ENCODE data around the gene PPP1CC.

PPP1CC gene

DNA sequence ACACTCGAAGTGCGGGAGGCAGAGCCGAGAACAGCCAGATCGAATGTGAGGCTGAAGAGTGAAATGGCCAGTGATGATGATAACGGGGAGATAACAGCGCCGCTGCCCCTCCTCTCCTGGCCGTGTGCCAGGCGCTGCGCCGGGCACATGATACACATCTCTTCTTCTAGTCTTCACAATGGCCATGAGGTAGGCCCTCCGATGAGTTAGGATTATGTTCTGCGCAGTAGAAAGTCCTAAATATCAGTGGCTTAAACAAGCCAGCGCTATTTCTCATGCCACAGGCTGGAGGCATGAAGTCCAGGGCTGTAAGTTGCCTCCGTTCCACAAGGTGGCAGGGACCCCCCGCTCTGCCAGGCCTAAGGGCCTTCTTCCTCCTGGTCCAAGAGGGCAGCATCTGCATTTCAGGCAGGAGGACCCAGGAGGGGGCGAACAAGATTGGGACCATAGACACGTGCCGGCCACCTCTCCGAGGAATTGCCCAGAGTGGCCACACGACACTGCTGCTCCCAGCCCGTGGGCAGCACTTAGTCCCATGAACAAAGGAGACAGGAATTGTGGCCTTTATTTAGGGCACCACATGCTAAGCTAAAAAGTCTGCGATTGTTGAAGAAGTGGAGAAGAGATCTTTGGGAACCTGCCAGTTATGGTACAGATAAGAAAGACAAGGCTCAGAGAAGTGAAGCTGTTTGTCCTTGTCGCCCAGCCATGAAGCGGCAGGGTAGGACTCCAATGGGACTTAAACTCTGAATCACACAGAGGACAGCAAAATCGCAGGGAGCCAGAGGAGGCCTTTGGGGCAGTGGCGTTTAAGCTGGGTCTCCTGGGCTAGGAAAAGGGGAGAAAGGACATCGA, 42.9 kb downstream of the PPP1CC start:
- Histone ChIP-seq H3K79me2 (ENCODE audit: insufficient read depth, low read depth) (no peaks in the 10 kb centered on the region), H3K4me3 (IDR thresholded peaks at IDR 0.05; ENCODE audit: insufficient read depth, low read depth, low read length) (no peak overlapping the region), H3K4me1 (ENCODE audit: low read depth, poor library complexity, severe bottlenecking) (peaks cover 4% of the 10 kb centered on the region), H4K20me1 (ENCODE audit: insufficient read depth) (no peaks in the 10 kb centered on the region), H3K36me3 (ENCODE audit: insufficient read depth) (no peaks in the 10 kb centered on the region), H3K9ac (no peak overlapping the region), H3K27ac (no peak overlapping the region), H2AFZ (ENCODE audit: low read depth) (no peak overlapping the region), H3K4me2 (no peak overlapping the region), H3K27me3 (ENCODE audit: insufficient read depth, low read depth) (no peaks in the 10 kb centered on the region)
- TF ChIP-seq, protein P1, sequence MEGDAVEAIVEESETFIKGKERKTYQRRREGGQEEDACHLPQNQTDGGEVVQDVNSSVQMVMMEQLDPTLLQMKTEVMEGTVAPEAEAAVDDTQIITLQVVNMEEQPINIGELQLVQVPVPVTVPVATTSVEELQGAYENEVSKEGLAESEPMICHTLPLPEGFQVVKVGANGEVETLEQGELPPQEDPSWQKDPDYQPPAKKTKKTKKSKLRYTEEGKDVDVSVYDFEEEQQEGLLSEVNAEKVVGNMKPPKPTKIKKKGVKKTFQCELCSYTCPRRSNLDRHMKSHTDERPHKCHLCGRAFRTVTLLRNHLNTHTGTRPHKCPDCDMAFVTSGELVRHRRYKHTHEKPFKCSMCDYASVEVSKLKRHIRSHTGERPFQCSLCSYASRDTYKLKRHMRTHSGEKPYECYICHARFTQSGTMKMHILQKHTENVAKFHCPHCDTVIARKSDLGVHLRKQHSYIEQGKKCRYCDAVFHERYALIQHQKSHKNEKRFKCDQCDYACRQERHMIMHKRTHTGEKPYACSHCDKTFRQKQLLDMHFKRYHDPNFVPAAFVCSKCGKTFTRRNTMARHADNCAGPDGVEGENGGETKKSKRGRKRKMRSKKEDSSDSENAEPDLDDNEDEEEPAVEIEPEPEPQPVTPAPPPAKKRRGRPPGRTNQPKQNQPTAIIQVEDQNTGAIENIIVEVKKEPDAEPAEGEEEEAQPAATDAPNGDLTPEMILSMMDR (conservative IDR thresholded peaks at IDR 0.05; ENCODE audit: low read depth, low read length) = no peak

DNA sequence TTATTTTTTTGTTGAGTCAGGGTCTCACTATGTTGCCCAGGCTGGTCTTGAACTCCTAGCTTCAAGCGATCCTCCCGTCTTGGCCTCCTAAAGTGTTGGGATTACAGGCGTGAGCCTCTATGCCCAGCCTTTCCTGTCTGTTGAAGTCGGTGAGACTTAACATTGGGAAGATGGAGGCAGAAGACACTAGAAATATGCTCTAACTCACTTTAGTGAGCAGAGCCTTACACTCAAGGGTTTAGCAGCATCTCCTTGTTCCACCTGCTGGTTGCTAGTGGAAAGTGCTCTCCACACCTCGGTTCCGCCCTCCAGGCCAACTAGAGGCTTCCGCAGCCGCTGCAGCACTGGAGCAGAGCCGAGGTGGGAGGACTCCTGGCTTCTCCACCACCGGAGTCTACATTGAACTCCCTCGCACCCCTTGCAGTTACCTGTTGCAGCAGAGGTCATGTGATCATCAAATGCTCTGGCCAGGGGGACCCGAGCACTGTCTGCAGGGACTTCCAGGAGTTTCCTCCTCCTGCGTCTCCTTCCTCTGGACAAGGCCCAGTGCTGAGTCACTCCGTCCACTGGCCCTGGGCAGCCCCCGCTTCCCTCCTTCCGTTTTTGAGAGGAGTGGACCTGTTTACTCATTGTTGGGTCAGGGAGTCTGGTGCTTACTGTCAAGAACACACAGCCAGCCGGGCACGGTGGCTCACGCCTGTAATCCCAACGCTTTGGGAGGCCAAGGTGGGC, 44.4 kb downstream of the PPP1CC start:
- Histone ChIP-seq H2AFZ (ENCODE audit: low read depth) (peak overlapping the region; percentile 28), H3K36me3 (ENCODE audit: insufficient read depth) (no peaks in the 10 kb centered on the region), H4K20me1 (ENCODE audit: insufficient read depth) (no peaks in the 10 kb centered on the region), H3K4me2 (no peak overlapping the region), H3K27ac (no peak overlapping the region), H3K79me2 (ENCODE audit: insufficient read depth, low read depth) (no peaks in the 10 kb centered on the region), H3K4me3 (IDR thresholded peaks at IDR 0.05; ENCODE audit: insufficient read depth, low read depth, low read length) (no peak overlapping the region), H3K4me1 (ENCODE audit: low read depth, poor library complexity, severe bottlenecking) (peaks cover 4% of the 10 kb centered on the region), H3K27me3 (ENCODE audit: insufficient read depth, low read depth) (no peaks in the 10 kb centered on the region), H3K9ac (no peak overlapping the region)
- TF ChIP-seq, protein P1 (conservative IDR thresholded peaks at IDR 0.05; ENCODE audit: low read depth, low read length) = peak; percentile 58

DNA sequence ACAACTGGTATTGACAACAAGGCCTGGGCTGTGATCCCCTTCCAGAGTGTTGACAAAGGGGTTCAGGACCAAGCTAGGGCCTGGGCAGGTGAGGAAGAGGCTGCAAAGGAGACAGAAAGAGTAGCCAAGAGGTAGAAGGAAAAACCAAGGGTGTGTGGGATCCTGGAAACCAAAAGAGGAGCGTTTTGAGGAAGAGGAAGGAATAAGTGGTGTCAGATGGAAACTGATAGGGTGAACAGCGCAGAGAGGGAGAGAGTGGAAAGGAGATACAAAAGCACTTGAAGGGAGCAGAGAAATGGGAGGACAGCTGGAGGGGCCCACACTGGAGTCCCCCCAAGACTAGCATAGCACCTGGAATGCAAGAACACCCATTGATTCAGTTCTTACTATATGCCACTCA, 45.5 kb downstream of the PPP1CC start:
- H3K79me2 ChIP-seq (ENCODE audit: insufficient read depth, low read depth) = no peaks in the 10 kb centered on the region
- no peak overlapping the region for H3K27ac ChIP-seq
- H3K36me3 ChIP-seq (ENCODE audit: insufficient read depth) = no peaks in the 10 kb centered on the region
- H3K4me2 ChIP-seq = no peak overlapping the region
- no peak overlapping the region for H3K9ac ChIP-seq
- H3K4me1 ChIP-seq (ENCODE audit: low read depth, poor library complexity, severe bottlenecking) = peaks cover 4% of the 10 kb centered on the region
- no peaks in the 10 kb centered on the region for H4K20me1 ChIP-seq (ENCODE audit: insufficient read depth)
- H3K27me3 ChIP-seq (ENCODE audit: insufficient read depth, low read depth) = no peaks in the 10 kb centered on the region
- TF ChIP-seq, protein P1 (conservative IDR thresholded peaks at IDR 0.05; ENCODE audit: low read depth, low read length) = no peak
- no peak overlapping the region for H2AFZ ChIP-seq (ENCODE audit: low read depth)
- H3K4me3 ChIP-seq (IDR thresholded peaks at IDR 0.05; ENCODE audit: insufficient read depth, low read depth, low read length) = no peak overlapping the region

DNA sequence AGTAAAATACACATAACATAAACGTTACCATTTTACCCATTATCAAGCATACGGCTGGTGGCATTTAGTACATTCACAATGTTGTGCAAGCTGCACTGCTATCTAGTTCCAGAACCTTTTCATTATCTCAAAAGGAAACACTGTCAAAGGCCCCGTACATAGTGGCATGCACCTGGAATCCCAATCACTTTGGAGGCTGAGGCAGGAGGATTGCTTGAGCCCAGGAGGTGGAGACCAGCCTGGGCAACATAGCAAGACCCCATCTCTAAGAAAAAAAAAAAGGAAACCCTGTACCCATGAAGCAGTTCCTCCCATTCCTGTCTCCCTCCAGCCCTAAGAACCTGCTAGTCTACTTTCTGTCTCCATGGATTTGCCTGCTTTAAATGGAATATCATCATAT, 46.4 kb downstream of the PPP1CC start:
- peaks cover 4% of the 10 kb centered on the region for H3K4me1 ChIP-seq (ENCODE audit: low read depth, poor library complexity, severe bottlenecking)
- TF ChIP-seq, protein P1 (conservative IDR thresholded peaks at IDR 0.05; ENCODE audit: low read depth, low read length) = no peak
- no peaks in the 10 kb centered on the region for H4K20me1 ChIP-seq (ENCODE audit: insufficient read depth)
- no peak overlapping the region for H3K27ac ChIP-seq
- no peak overlapping the region for H3K9ac ChIP-seq
- no peaks in the 10 kb centered on the region for H3K79me2 ChIP-seq (ENCODE audit: insufficient read depth, low read depth)
- no peak overlapping the region for H3K4me3 ChIP-seq (IDR thresholded peaks at IDR 0.05; ENCODE audit: insufficient read depth, low read depth, low read length)
- no peaks in the 10 kb centered on the region for H3K27me3 ChIP-seq (ENCODE audit: insufficient read depth, low read depth)
- no peak overlapping the region for H3K4me2 ChIP-seq
- no peaks in the 10 kb centered on the region for H3K36me3 ChIP-seq (ENCODE audit: insufficient read depth)
- no peak overlapping the region for H2AFZ ChIP-seq (ENCODE audit: low read depth)
